ENCODE results near the gene NIN. TPM values are rescaled to one million over a fixed set of nuclear protein-coding genes. Genes with fewer than 3 reads are reported as not detected.
A peak's percentile ranks its signal among the peaks of the same experiment; 100 is the strongest.

Gene NIN
- total RNA-seq, 5 donors from 2014 or later (not counting 1 experiment from before 2014, with no cell fraction given): 92.8 to 141 (median 106) TPM

GRCh38 chr14:50739186-50739585, 91.8 kb downstream of the NIN start:
- Mint-ChIP-seq H3K36me3 (peaks cover 54% of the 10 kb centered on the region), H3K4me1 (peaks cover 0 to 20% (median 13%) of the 10 kb centered on the region in 3 donors)

GRCh38 chr14:50736932-50737419, 94.0 kb downstream of the NIN start:
- peaks cover 0 to 8% of the 10 kb centered on the region in 2 experiments for H3K4me1 ChIP-seq (ENCODE audit: control insufficient read depth in 1 of 2, extremely low read depth in 1 of 2, insufficient read depth in 2 of 2, low read length in 2 of 2)
- peak overlapping the region; percentile 34 for H3K27ac ChIP-seq (ENCODE audit: low read length)
- CTCF ChIA-PET: interaction anchor here in 1 of 2 donors (0.5 to 1.6 kb wide), 3 partner anchors 24 to 123 kb away, joined by 3 to 7 read pairs (median 6); no protein-coding TSS in a partner anchor
- no peak overlapping the region for H3K4me3 ChIP-seq (ENCODE audit: control insufficient read depth in 1 of 2, extremely low read depth in 1 of 2, low read length in 1 of 2)
- no peak overlapping the region for H3K4me3 Mint-ChIP-seq
- no peaks in the 10 kb centered on the region for H3K9me3 Mint-ChIP-seq
- no peaks in the 10 kb centered on the region for H3K9me3 ChIP-seq
- H3K36me3 ChIP-seq (ENCODE audit: control insufficient read depth in 2 of 2, extremely low read depth in 1 of 2, insufficient read depth in 1 of 2, low read length in 1 of 2): peaks cover 9 to 76% of the 10 kb centered on the region in 2 donors
- H3K27ac Mint-ChIP-seq: peak overlapping the region; percentile 66 to 74
- WGBS (ENCODE audit: insufficient coverage): 28% methylated on average over 4 of the region's 6 CpGs
- peak in 2 of 4 experiments; percentile 37 to 40 for ATAC-seq (replicated peaks in 1 of 4)
- H3K27me3 Mint-ChIP-seq: no peaks in the 10 kb centered on the region
- H3K27me3 ChIP-seq (replicated peaks in 1 of 2; ENCODE audit: control insufficient read depth in 2 of 2, extremely low read depth in 1 of 2, insufficient read depth in 2 of 2, low read length in 1 of 2): no peaks in the 10 kb centered on the region
- H3K4me1 Mint-ChIP-seq: peaks cover 0 to 20% (median 13%) of the 10 kb centered on the region in 3 donors
- peaks cover 57% of the 10 kb centered on the region for H3K36me3 Mint-ChIP-seq
- DNase-seq: peak in 3 of 35 experiments; percentile 2 to 24 (median 2)
- POLR2A ChIA-PET: interaction anchor here (0.6 to 1.4 kb wide), 5 partner anchors 11 to 124 kb away, joined by 3 to 7 read pairs (median 3); no protein-coding TSS in a partner anchor

More at GRCh38 chr14:50739186-50739585, 91.8 kb downstream of the NIN start:
- H3K9me3 ChIP-seq: no peaks in the 10 kb centered on the region
- H3K4me3 ChIP-seq (ENCODE audit: control insufficient read depth in 1 of 2, extremely low read depth in 1 of 2, low read length in 1 of 2): no peak overlapping the region
- Mint-ChIP-seq H3K4me3 (no peak overlapping the region), H3K9me3 (no peaks in the 10 kb centered on the region), H3K27ac (peak overlapping the region; percentile 49 to 75), H3K27me3 (no peaks in the 10 kb centered on the region)
- no peak overlapping the region for H3K27ac ChIP-seq (ENCODE audit: low read length)
- DNase-seq (no peak), ATAC-seq (replicated peaks in 1 of 4) (no peak)
- H3K27me3 ChIP-seq (replicated peaks in 1 of 2; ENCODE audit: control insufficient read depth in 2 of 2, extremely low read depth in 1 of 2, insufficient read depth in 2 of 2, low read length in 1 of 2): no peaks in the 10 kb centered on the region
- peaks cover 0 to 8% of the 10 kb centered on the region in 2 experiments for H3K4me1 ChIP-seq (ENCODE audit: control insufficient read depth in 1 of 2, extremely low read depth in 1 of 2, insufficient read depth in 2 of 2, low read length in 2 of 2)
- WGBS (ENCODE audit: insufficient coverage): 96% methylated on average over 3 of the region's 4 CpGs
- H3K36me3 ChIP-seq (ENCODE audit: control insufficient read depth in 2 of 2, extremely low read depth in 1 of 2, insufficient read depth in 1 of 2, low read length in 1 of 2): peaks cover 7 to 78% of the 10 kb centered on the region in 2 donors
- POLR2A ChIA-PET: interaction anchor here in 1 of 2 donors (0.6 to 0.7 kb wide), 3 partner anchors 47 to 1813 kb away, joined by 3 to 5 read pairs (median 4); partner anchors contain the start of gene TXNDC16
- CTCF ChIA-PET: interaction anchor here in 1 of 2 donors (1.4 kb wide), 2 partner anchors 36 to 121 kb away, joined by 4 to 8 read pairs; no protein-coding TSS in a partner anchor

- Histone ChIP-seq H3K9me3 (no peaks in the 10 kb centered on the region), H3K27me3 (replicated peaks in 1 of 2; ENCODE audit: control insufficient read depth in 2 of 2, extremely low read depth in 1 of 2, insufficient read depth in 2 of 2, low read length in 1 of 2) (no peaks in the 10 kb centered on the region), H3K36me3 (ENCODE audit: control insufficient read depth in 2 of 2, extremely low read depth in 1 of 2, insufficient read depth in 1 of 2, low read length in 1 of 2) (peaks cover 19 to 82% of the 10 kb centered on the region in 2 donors), H3K4me3 (ENCODE audit: control insufficient read depth in 1 of 2, extremely low read depth in 1 of 2, low read length in 1 of 2) (no peak overlapping the region), H3K27ac (ENCODE audit: low read length) (no peak overlapping the region), H3K4me1 (ENCODE audit: control insufficient read depth in 1 of 2, extremely low read depth in 1 of 2, insufficient read depth in 2 of 2, low read length in 2 of 2) (peaks cover 0 to 2% of the 10 kb centered on the region in 2 experiments)
- no peak for DNase-seq
- no peak overlapping the region for H3K4me3 Mint-ChIP-seq
- ChIA-PET POLR2A (no interaction called here), CTCF (no interaction called here)
- WGBS (ENCODE audit: insufficient coverage): 94% methylated on average over 3 of the region's 4 CpGs
- ATAC-seq (replicated peaks in 1 of 4): no peak
- peaks cover 0 to 2% (median 2%) of the 10 kb centered on the region in 3 donors for H3K9me3 Mint-ChIP-seq
- H3K36me3 Mint-ChIP-seq: peaks cover 59% of the 10 kb centered on the region
- H3K27ac Mint-ChIP-seq: no peak overlapping the region
- H3K27me3 Mint-ChIP-seq: no peaks in the 10 kb centered on the region
- peaks cover 0 to 7% (median 5%) of the 10 kb centered on the region in 3 donors for H3K4me1 Mint-ChIP-seq
Measured at GRCh38 chr14:50734950-50735695, 95.8 kb downstream of the NIN start.

GRCh38 chr14:50733494-50733893, 97.5 kb downstream of the NIN start:
- no peaks in the 10 kb centered on the region for H3K4me1 ChIP-seq (ENCODE audit: control insufficient read depth in 1 of 2, extremely low read depth in 1 of 2, insufficient read depth in 2 of 2, low read length in 2 of 2)
- H3K36me3 ChIP-seq (ENCODE audit: control insufficient read depth in 2 of 2, extremely low read depth in 1 of 2, insufficient read depth in 1 of 2, low read length in 1 of 2): peaks cover 27 to 86% of the 10 kb centered on the region in 2 donors
- no peak overlapping the region for H3K27ac ChIP-seq (ENCODE audit: low read length)
- WGBS (ENCODE audit: insufficient coverage): no CpG with 5 or more reads among the region's 2 CpGs
- peaks cover 0 to 4% (median 2%) of the 10 kb centered on the region in 3 donors for H3K4me1 Mint-ChIP-seq
- H3K36me3 Mint-ChIP-seq: peaks cover 68% of the 10 kb centered on the region
- H3K9me3 ChIP-seq: peaks cover 4% of the 10 kb centered on the region
- H3K9me3 Mint-ChIP-seq: peaks cover 0 to 5% (median 4%) of the 10 kb centered on the region in 3 donors
- DNase-seq (no peak), ATAC-seq (replicated peaks in 1 of 4) (no peak)
- no peak overlapping the region for H3K4me3 Mint-ChIP-seq
- no peak overlapping the region for H3K4me3 ChIP-seq (ENCODE audit: control insufficient read depth in 1 of 2, extremely low read depth in 1 of 2, low read length in 1 of 2)
- peak overlapping the region in 1 of 2 donors; percentile 16 for H3K27ac Mint-ChIP-seq
- no peaks in the 10 kb centered on the region for H3K27me3 ChIP-seq (replicated peaks in 1 of 2; ENCODE audit: control insufficient read depth in 2 of 2, extremely low read depth in 1 of 2, insufficient read depth in 2 of 2, low read length in 1 of 2)
- ChIA-PET POLR2A (interaction anchor here (0.6 to 0.7 kb wide), 2 partner anchors 75 to 134 kb away, joined by 3 read pairs; no protein-coding TSS in a partner anchor), CTCF (interaction anchor here (0.6 to 0.7 kb wide), 3 partner anchors 244 to 1901 kb away, joined by 3 to 4 read pairs (median 3); no protein-coding TSS in a partner anchor)
- no peaks in the 10 kb centered on the region for H3K27me3 Mint-ChIP-seq

GRCh38 chr14:50728836-50729235, 102.1 kb downstream of the NIN start:
- H3K36me3 ChIP-seq (ENCODE audit: control insufficient read depth in 2 of 2, extremely low read depth in 1 of 2, insufficient read depth in 1 of 2, low read length in 1 of 2): peaks cover 27 to 80% of the 10 kb centered on the region in 2 donors
- peaks cover 25 to 34% (median 29%) of the 10 kb centered on the region in 3 donors for H3K4me1 Mint-ChIP-seq
- no peaks in the 10 kb centered on the region for H3K27me3 ChIP-seq (replicated peaks in 1 of 2; ENCODE audit: control insufficient read depth in 2 of 2, extremely low read depth in 1 of 2, insufficient read depth in 2 of 2, low read length in 1 of 2)
- H3K9me3 ChIP-seq: peaks cover 4% of the 10 kb centered on the region
- peaks cover 75% of the 10 kb centered on the region for H3K36me3 Mint-ChIP-seq
- H3K4me1 ChIP-seq (ENCODE audit: control insufficient read depth in 1 of 2, extremely low read depth in 1 of 2, insufficient read depth in 2 of 2, low read length in 2 of 2): peaks cover 0 to 2% of the 10 kb centered on the region in 2 experiments
- CTCF ChIA-PET: interaction anchor here (0.5 to 1.9 kb wide), 3 partner anchors 48 to 1147 kb away, joined by 5 to 6 read pairs (median 5); no protein-coding TSS in a partner anchor
- 87% methylated on average over 3 of the region's 6 CpGs for WGBS (ENCODE audit: insufficient coverage)
- H3K4me3 Mint-ChIP-seq: no peak overlapping the region
- H3K27me3 Mint-ChIP-seq: no peaks in the 10 kb centered on the region
- DNase-seq: no peak
- POLR2A ChIA-PET: interaction anchor here (0.5 to 0.6 kb wide), 2 partner anchors 43 to 58 kb away, joined by 3 read pairs; no protein-coding TSS in a partner anchor
- no peak for ATAC-seq (replicated peaks in 1 of 4)
- no peak overlapping the region for H3K27ac ChIP-seq (ENCODE audit: low read length)
- no peak overlapping the region for H3K4me3 ChIP-seq (ENCODE audit: control insufficient read depth in 1 of 2, extremely low read depth in 1 of 2, low read length in 1 of 2)
- H3K9me3 Mint-ChIP-seq: peaks cover 0 to 5% (median 4%) of the 10 kb centered on the region in 3 donors
- H3K27ac Mint-ChIP-seq: no peak overlapping the region
